Frontal cortex (tissue), 4 donors: Measurements from ENCODE around the gene CLMN. TPM values are rescaled to one million over a fixed set of nuclear protein-coding genes. Genes with fewer than 3 reads are reported as not detected.

Experiments
- DNase-seq, 2 donors: peaks; one replicate each; pipeline ENCODE4 v3.0.0; 2012; ENCODE audit warnings: low spot score in 2 of 2
- FAIRE-seq: peaks from 2 replicates; lab custom pipeline; 2012; peaks lifted over from hg19 to GRCh38; lab: Jason Lieb, UNC
- total RNA-seq: library from RNA; depleted of rRNA; stranded (reverse); fragments of >200 nt; gene quantifications from one replicate; pipeline ENCODE4 v1.2.3, GENCODE V29; 2014
- donor health status: control.
- donor health status: control.
- donor health status: control.

CLMN gene
- total RNA-seq, 1 donor from 2014 or later, result 0.82 TPM

GRCh38 chr14:95323361-95323760, 3.7 kb upstream of the CLMN start:
- no peak for FAIRE-seq
- DNase-seq, result no peak

GRCh38 chr14:95322651-95323050, 2.9 kb upstream of the CLMN start:
- no peak for DNase-seq
- FAIRE-seq, result no peak

GRCh38 chr14:95321693-95322455, 2.2 kb upstream of the CLMN start:
- FAIRE-seq (no peak), DNase-seq (no peak)

- DNase-seq, result no peak
- FAIRE-seq, result no peak
Measured at GRCh38 chr14:95320955-95321600, 1.4 kb upstream of the CLMN start.

GRCh38 chr14:95320078-95320895, 579 bp upstream of the CLMN start:
- FAIRE-seq, result no peak
- peak in 1 of 2 donors; percentile 51 for DNase-seq

- FAIRE-seq (no peak), DNase-seq (peak in 1 of 2 donors; percentile 52)
Measured at GRCh38 chr14:95318399-95319311, 1.1 kb downstream of the CLMN start.

GRCh38 chr14:95317817-95318343, 1.8 kb downstream of the CLMN start:
- FAIRE-seq (no peak), DNase-seq (no peak)

GRCh38 chr14:95316821-95317220, 2.9 kb downstream of the CLMN start:
- FAIRE-seq (no peak), DNase-seq (no peak)

- no peak for DNase-seq
- no peak for FAIRE-seq
Measured at GRCh38 chr14:95315579-95315978, 4.1 kb downstream of the CLMN start.

- FAIRE-seq, result no peak
- no peak for DNase-seq
Measured at GRCh38 chr14:95315156-95315555, 4.6 kb downstream of the CLMN start.

- FAIRE-seq (no peak), DNase-seq (no peak)
Measured at GRCh38 chr14:95314609-95315008, 5.1 kb downstream of the CLMN start.

- DNase-seq, result peak in 1 of 2 donors; percentile 62
- no peak for FAIRE-seq
Measured at GRCh38 chr14:95313707-95314106, 6.0 kb downstream of the CLMN start.

GRCh38 chr14:95313190-95313589, 6.5 kb downstream of the CLMN start:
- FAIRE-seq, result no peak
- no peak for DNase-seq

- FAIRE-seq, result no peak
- DNase-seq, result no peak
Measured at GRCh38 chr14:95312311-95312710, 7.4 kb downstream of the CLMN start.

- DNase-seq (no peak), FAIRE-seq (no peak)
Measured at GRCh38 chr14:95311752-95312151, 8.0 kb downstream of the CLMN start.

GRCh38 chr14:95310635-95311380, 8.9 kb downstream of the CLMN start:
- FAIRE-seq (no peak), DNase-seq (no peak)

GRCh38 chr14:95309261-95310051, 10.3 kb downstream of the CLMN start:
- FAIRE-seq, result no peak
- no peak for DNase-seq

- no peak for FAIRE-seq
- DNase-seq, result no peak
Measured at GRCh38 chr14:95308073-95308472, 11.6 kb downstream of the CLMN start.
